ENCODE measurements around the gene RNF130. TPM values are rescaled to one million over a fixed set of nuclear protein-coding genes. Genes with fewer than 3 reads are reported as not detected.

The RNF130 gene
- total and polyA plus RNA-seq, 9 of the 15 experiments (the other 6 are each of a cell fraction or from before 2014, with no cell fraction given): 5.8 to 39.4 (median 27.1) TPM

- TF ChIP-seq, protein P1, sequence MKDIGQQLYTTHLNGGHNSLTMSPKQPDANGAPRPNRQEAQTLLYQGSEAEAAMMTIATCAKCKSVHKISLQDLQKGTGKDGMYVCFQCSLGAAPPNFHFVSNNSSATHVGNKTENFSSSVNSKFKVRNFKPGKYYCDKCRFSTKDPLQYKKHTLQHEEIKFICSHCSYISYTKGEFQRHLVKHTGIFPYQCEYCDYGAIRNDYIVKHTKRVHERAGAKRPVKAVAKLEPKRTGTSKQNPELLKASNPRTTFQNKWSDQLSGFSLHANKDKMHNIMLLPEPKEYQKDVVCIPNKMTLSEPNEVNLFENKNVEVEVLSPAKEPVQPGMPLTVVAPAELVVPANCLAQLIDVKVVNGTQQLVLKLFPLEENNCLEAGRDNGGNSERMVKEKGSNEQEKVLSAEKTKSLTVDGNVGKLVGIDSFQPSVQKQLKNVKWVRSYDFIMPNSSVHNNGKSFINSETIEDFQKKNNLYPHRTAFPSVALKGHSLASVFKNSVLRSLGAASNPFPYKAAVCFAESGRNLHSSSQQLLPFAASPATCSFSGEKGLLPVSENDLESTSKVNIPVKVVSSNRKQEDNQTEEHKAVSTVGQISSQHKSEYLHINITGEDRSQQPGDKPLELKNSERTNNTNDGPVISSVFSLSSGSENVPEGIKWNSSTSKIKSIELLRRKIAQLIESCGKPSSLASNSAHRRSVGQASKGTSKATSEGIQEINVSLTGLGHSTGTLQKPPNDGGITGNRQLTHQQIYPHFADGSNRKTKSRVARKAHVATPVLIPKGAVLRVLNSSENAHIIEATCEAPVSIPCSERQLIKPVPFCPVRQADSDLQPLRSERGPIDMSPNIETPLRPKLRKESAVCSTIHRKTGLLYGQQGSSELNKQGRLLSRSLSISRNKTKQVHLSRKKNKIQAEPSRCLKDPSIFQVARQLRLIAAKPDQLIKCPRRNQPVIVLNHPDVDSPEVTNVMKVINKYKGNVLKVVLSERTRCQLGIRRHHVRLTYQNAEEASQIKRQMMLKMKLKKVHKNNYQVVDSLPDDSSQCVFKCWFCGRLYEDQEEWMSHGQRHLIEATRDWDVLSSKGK (CRISPR knock-in tag; IDR thresholded peaks at IDR 0.05): no peak
- no peak for TF ChIP-seq SRSF1 (IDR thresholded peaks at IDR 0.05; ENCODE audit: low read depth, low read length)
- TF ChIP-seq HDGF (IDR thresholded peaks at IDR 0.05): no peak
- TF ChIP-seq, protein P2, sequence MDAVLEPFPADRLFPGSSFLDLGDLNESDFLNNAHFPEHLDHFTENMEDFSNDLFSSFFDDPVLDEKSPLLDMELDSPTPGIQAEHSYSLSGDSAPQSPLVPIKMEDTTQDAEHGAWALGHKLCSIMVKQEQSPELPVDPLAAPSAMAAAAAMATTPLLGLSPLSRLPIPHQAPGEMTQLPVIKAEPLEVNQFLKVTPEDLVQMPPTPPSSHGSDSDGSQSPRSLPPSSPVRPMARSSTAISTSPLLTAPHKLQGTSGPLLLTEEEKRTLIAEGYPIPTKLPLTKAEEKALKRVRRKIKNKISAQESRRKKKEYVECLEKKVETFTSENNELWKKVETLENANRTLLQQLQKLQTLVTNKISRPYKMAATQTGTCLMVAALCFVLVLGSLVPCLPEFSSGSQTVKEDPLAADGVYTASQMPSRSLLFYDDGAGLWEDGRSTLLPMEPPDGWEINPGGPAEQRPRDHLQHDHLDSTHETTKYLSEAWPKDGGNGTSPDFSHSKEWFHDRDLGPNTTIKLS (IDR thresholded peaks at IDR 0.05; ENCODE audit: borderline replicate concordance, low read depth): no peak
- no peak for TF ChIP-seq ZNF224 (CRISPR knock-in tag; IDR thresholded peaks at IDR 0.05)
- TF ChIP-seq, protein P3, sequence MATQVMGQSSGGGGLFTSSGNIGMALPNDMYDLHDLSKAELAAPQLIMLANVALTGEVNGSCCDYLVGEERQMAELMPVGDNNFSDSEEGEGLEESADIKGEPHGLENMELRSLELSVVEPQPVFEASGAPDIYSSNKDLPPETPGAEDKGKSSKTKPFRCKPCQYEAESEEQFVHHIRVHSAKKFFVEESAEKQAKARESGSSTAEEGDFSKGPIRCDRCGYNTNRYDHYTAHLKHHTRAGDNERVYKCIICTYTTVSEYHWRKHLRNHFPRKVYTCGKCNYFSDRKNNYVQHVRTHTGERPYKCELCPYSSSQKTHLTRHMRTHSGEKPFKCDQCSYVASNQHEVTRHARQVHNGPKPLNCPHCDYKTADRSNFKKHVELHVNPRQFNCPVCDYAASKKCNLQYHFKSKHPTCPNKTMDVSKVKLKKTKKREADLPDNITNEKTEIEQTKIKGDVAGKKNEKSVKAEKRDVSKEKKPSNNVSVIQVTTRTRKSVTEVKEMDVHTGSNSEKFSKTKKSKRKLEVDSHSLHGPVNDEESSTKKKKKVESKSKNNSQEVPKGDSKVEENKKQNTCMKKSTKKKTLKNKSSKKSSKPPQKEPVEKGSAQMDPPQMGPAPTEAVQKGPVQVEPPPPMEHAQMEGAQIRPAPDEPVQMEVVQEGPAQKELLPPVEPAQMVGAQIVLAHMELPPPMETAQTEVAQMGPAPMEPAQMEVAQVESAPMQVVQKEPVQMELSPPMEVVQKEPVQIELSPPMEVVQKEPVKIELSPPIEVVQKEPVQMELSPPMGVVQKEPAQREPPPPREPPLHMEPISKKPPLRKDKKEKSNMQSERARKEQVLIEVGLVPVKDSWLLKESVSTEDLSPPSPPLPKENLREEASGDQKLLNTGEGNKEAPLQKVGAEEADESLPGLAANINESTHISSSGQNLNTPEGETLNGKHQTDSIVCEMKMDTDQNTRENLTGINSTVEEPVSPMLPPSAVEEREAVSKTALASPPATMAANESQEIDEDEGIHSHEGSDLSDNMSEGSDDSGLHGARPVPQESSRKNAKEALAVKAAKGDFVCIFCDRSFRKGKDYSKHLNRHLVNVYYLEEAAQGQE (IDR thresholded peaks at IDR 0.05; ENCODE audit: borderline replicate concordance): peak; percentile 12; the same call in 1 of the 2 replicates
- TF ChIP-seq, protein P3 (CRISPR knock-in tag; IDR thresholded peaks at IDR 0.05; ENCODE audit: low read depth): no peak
- no peak for TF ChIP-seq ARHGAP35 (IDR thresholded peaks at IDR 0.05; ENCODE audit: partially characterized antibody)
- TF ChIP-seq MNT (conservative IDR thresholded peaks at IDR 0.05): no peak
- TF ChIP-seq ZNF263 (CRISPR knock-in tag; IDR thresholded peaks at IDR 0.05; ENCODE audit: borderline replicate concordance): 0 out of 2 replicates have a peak, but pooled peaks have one; percentile 43
- TF ChIP-seq ZNF3 (CRISPR knock-in tag; IDR thresholded peaks at IDR 0.05): no peak
- no peak for TF ChIP-seq NCOR1 (IDR thresholded peaks at IDR 0.05)
- TF ChIP-seq ZNF41 (CRISPR knock-in tag; conservative IDR thresholded peaks at IDR 0.05): no peak
Observed at GRCh38 chr5:179907556-179908324, 163.8 kb downstream of the RNF130 start, which contains the start of gene TBC1D9B (continued).
